Fibroblast of skin of left quadriceps (primary cell): Measurements from ENCODE around the gene CDH22.

ENCODE experiments used
- DNase-seq, 2 experiments: peaks; one replicate each; pipeline ENCODE4 v3.0.0-alpha.2; 2013; ENCODE audit warnings: low read depth in 2 of 2

Gene CDH22

GRCh38 chr20:46192376-46192944, 115.8 kb downstream of the CDH22 start:
- DNase-seq: no peak

GRCh38 chr20:46191611-46192010, 116.7 kb downstream of the CDH22 start:
- no peak for DNase-seq

GRCh38 chr20:46191168-46191540, 117.1 kb downstream of the CDH22 start:
- DNase-seq: no peak

GRCh38 chr20:46190478-46191167, 117.7 kb downstream of the CDH22 start:
- no peak for DNase-seq

- no peak for DNase-seq
These were observed 119.3 kb downstream of the CDH22 start for GRCh38 chr20:46188866-46189541.

- DNase-seq: no peak
These were observed 122.1 kb downstream of the CDH22 start for GRCh38 chr20:46186210-46186609.

GRCh38 chr20:46185353-46185752, 122.9 kb downstream of the CDH22 start:
- no peak for DNase-seq

- no peak for DNase-seq
These were observed 124.5 kb downstream of the CDH22 start for GRCh38 chr20:46183768-46184167.

GRCh38 chr20:46182276-46183200, 125.8 kb downstream of the CDH22 start:
- no peak for DNase-seq

GRCh38 chr20:46179862-46180261, 128.4 kb downstream of the CDH22 start:
- no peak for DNase-seq

- DNase-seq: no peak
These were observed 129.4 kb downstream of the CDH22 start for GRCh38 chr20:46178891-46179290.

- no peak for DNase-seq
These were observed 130.5 kb downstream of the CDH22 start for GRCh38 chr20:46177768-46178167.

GRCh38 chr20:46176739-46177378, 131.4 kb downstream of the CDH22 start:
- no peak for DNase-seq

- DNase-seq: no peak
These were observed 133.2 kb downstream of the CDH22 start for GRCh38 chr20:46175127-46175494.

GRCh38 chr20:46174469-46175126, 133.7 kb downstream of the CDH22 start:
- DNase-seq: peak; percentile 5 to 6

GRCh38 chr20:46173652-46174468, 134.4 kb downstream of the CDH22 start:
- DNase-seq: no peak

GRCh38 chr20:46172961-46173536, 135.2 kb downstream of the CDH22 start:
- no peak for DNase-seq

- no peak for DNase-seq
These were observed 135.8 kb downstream of the CDH22 start for GRCh38 chr20:46172455-46172854.

- no peak for DNase-seq
These were observed 136.4 kb downstream of the CDH22 start for GRCh38 chr20:46171909-46172308.

GRCh38 chr20:46171476-46171875, 136.8 kb downstream of the CDH22 start:
- DNase-seq: no peak
